HUDEP-2 (cell line): ENCODE data around the gene FRAS1.
"Not testable (repeated sequence)": the region's sequence is repeated elsewhere in the genome, so short reads cannot be mapped to it uniquely, and the experiment has no call there.

Experiments used
- DNase-seq, 76 experiments: peaks; one replicate each; lab custom pipeline; 2025; ENCODE audit not compliant: unreplicated experiment in 76 of 76; lab: John Stamatoyannopoulos, UW

Gene FRAS1, protein sequence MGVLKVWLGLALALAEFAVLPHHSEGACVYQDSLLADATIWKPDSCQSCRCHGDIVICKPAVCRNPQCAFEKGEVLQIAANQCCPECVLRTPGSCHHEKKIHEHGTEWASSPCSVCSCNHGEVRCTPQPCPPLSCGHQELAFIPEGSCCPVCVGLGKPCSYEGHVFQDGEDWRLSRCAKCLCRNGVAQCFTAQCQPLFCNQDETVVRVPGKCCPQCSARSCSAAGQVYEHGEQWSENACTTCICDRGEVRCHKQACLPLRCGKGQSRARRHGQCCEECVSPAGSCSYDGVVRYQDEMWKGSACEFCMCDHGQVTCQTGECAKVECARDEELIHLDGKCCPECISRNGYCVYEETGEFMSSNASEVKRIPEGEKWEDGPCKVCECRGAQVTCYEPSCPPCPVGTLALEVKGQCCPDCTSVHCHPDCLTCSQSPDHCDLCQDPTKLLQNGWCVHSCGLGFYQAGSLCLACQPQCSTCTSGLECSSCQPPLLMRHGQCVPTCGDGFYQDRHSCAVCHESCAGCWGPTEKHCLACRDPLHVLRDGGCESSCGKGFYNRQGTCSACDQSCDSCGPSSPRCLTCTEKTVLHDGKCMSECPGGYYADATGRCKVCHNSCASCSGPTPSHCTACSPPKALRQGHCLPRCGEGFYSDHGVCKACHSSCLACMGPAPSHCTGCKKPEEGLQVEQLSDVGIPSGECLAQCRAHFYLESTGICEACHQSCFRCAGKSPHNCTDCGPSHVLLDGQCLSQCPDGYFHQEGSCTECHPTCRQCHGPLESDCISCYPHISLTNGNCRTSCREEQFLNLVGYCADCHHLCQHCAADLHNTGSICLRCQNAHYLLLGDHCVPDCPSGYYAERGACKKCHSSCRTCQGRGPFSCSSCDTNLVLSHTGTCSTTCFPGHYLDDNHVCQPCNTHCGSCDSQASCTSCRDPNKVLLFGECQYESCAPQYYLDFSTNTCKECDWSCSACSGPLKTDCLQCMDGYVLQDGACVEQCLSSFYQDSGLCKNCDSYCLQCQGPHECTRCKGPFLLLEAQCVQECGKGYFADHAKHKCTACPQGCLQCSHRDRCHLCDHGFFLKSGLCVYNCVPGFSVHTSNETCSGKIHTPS (N-terminal part only)

GRCh38 chr4:78057135-78057599 is at the start of gene FRAS1:
TSS of gene FRAS1 (plus strand) at chr4:78057323. CDS start at chr4:78058010, 687 bp downstream.
- DNase-seq = no peak

DNA sequence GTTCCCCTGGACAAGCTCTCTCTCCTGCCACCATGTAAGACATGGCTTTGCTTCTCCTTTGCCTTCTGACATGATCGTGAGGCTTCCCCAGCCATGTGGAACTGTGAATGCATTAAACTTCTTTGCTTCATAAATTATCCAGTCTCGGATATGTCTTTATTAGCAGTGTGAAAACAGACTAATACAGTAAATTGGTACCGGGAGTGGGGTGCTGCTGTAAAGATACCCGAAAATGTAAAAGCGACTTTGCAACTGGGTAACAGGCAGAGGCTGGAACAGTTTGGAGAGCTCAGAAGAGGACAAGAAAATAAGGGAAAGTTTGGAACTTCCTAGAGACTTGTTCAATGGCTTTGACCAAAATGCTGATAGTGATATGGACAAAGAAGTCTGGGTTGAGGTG is 46.1 kb upstream of the FRAS1 start:
- not testable (repeated sequence) for DNase-seq

- no peak for DNase-seq
Measured at GRCh38 chr4:78014889-78015886, 41.9 kb upstream of the FRAS1 start.

- DNase-seq = no peak
Measured at GRCh38 chr4:78018271-78019049, 38.7 kb upstream of the FRAS1 start.

DNA sequence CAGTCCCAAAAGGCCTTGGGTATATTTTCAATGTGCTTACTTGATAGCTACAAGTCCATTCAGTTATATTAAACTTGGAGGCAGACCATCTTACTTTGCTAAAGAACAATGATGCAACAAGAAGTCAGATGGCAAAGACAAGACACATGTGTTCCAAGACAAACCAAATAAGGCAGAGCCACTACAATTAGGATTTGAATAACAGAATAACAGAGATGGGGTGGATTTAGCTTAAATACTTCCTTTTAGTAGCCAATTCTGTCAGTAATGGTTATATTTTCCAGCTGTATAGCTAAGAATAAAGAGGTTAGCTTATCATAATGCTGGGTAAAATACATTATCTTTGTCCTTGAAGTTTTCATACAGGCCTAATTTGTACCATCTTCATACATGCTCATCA is 37.7 kb upstream of the FRAS1 start:
- DNase-seq = no peak

GRCh38 chr4:78020677-78021076 is 36.4 kb upstream of the FRAS1 start:
- no peak for DNase-seq

- DNase-seq = no peak
Measured at GRCh38 chr4:78022517-78022916, 34.6 kb upstream of the FRAS1 start.

DNA sequence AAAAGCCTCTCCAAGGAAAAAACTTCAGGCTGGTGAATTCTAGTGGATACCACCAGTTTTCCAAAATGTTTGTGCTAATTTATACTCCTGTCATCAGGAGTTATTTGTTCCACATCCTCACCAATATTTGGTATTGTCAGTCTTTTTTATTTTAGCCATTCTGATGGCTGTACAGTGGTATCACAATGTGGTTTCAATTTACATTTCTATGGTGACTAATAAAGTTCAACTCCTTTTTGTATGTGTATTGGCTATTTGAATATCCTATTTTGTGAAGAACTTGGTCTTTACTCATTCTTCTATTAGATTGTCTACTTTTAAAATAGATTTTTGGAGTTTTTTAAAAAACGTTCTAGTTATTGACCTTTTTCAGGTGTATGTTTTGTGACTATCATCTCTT is 33.0 kb upstream of the FRAS1 start:
- DNase-seq = no peak

- no peak for DNase-seq
Measured at GRCh38 chr4:78024576-78025091, 32.5 kb upstream of the FRAS1 start.

DNA sequence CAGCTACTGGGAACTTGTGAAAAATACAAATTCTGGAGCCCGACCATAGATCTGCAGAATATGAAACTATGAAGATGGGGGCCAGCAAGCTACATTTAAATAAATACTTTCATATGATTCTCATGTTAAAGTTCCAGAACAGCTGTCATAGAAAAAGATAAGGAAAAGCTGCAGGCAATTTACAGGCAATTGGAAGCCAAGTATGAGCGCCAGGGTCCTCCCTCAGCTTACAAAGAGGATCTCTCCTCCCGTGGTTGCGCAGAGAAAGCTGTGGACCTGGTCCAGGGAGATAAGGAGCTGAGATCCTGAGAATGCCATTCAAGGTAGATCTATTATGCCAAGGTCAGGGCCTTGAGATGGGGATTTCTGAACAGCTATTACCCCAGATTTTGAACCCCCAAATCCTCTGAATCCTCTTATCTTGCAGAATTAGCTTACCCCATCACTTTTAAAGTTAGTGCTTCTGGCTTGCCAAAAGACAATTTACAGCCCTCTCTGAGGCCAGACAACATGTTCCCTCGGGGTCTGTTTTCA is 25.6 kb upstream of the FRAS1 start:
- no peak for DNase-seq

DNA sequence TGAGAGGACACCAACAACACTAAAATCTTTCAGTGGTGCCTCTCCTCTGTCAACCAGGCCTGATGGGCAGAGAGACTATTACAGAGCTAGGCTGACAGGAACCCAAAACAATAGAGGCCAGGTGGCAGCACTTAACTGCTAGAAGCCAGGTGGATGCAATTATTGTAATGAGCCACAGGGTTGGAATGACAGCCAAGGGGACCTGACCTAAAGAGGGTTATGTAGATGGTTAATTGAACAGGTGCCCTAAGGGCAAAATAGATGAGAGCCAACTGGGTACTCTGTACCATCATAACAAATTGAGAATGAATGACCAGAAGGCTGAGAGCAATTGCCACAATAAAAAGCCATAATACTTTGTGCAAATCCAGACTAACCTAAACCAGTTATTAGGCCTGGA is 24.7 kb upstream of the FRAS1 start:
- no peak for DNase-seq

GRCh38 chr4:78032929-78033328 is 24.2 kb upstream of the FRAS1 start:
- no peak for DNase-seq

- no peak for DNase-seq
Measured at GRCh38 chr4:78033861-78034260, 23.3 kb upstream of the FRAS1 start.

DNA sequence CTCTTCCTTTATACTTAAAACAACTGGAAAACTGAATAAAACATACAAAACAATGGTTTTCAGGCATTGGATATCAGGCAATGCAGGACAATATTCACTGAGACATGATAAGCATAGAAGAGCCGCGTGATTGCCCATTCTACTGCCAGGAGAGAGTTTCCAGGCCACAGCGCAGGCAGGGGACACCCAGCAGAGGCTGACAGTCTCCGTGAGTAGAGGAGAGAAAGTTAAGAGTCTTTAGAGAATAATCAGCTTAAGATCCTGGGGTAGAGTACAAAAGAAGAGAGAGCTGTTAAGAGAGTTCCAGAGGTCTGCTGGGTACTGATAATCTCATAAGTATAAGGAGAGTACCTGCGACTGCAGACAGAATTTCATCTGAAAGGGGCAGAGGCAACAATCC is 18.4 kb upstream of the FRAS1 start:
- no peak for DNase-seq

DNA sequence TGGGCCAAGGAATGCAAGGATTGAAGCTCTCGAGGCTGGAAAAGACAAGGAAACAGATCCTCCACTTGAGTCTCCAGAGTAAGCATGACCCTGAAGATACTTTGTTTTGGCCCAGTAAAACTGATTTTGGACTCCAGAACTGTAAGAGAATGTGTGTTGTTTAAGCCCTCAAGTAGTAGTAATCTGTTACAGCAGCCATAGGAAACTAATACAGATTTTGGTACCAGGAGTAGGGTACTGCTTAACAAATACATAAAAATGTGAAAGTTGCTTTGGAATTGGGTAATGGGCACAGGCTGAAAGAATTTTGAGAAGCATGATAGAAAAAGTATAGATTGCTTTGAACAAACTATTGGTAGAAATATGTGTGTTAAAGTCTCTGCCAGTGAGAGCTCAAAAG is 17.4 kb upstream of the FRAS1 start:
- no peak for DNase-seq

GRCh38 chr4:78040431-78040830 is 16.7 kb upstream of the FRAS1 start:
- no peak for DNase-seq

DNA sequence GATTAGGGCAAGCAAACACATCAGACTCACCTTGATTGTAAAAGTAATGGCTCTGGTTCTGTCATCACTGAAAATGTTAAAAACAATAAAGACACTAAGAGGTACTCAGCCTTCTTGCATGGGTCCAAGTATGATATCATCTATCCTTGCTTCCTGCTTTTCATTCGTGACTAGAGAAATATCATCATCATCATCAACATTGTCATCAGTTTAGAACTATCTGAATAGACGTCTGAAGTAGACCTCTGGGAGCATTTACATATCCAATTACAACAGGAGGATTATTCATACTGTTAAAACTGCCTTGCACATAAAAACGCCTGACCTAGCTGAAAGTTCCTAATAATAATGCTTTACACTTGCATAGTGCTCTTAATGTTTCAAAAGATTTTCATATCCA is 9.8 kb upstream of the FRAS1 start:
- no peak for DNase-seq

DNA sequence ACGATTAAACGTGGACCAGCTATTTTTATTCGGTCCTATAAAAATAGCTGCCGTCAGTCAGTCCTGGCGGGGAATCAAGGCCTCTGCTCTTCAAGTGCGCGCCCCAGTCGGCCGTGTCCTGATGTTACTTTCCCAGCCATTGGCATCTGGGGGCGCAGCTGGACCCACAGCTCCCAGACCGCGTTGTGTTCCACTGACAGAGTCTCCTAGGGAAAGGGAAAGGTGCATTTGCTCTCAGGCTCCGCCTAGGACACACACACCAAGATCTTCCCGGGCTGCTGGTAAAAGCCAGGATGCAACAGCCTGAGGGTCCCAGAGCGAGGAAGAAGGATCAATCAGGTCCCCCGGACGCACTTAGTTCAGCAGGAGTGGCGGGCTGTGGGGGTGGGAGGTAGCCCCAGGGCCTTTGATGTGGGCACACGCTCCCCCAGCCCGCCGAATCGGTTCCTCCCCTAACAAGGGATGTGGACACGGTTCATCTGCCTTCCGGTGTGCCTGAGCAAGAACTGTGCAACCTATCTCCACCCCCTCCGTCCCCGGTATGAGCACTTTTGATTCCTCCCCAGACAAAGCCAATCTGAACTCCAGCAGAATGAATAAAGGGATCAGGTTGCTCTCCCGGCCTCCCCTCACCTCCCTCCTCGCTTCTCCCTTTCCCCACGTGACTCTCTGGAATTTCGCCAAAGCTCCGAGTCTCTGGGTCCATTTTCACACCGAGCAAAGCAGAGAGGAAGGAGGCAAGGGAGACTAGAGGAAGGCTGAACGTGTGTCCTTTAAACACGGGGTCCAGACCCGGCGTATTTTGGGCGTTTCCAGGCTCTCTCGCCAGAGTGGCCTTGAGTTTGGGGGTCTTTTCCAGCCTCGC is 626 bp upstream of the FRAS1 start:
- DNase-seq = peak in 7 of 76 experiments; percentile 3 to 14 (median 4)
